Kidney (tissue), 14 donors: ENCODE measurements around the gene ANKDD1A. TPM values are rescaled to one million over a fixed set of nuclear protein-coding genes. Genes with fewer than 3 reads are reported as not detected.

Experiments
- DNase-seq, 5 donors: peaks; one replicate each; pipeline ENCODE4 v3.0.0-alpha.2; 2013 to 2020
- FAIRE-seq: peaks from 2 replicates; lab custom pipeline; 2012; peaks lifted over from hg19 to GRCh38; lab: Jason Lieb, UNC
- H3K27ac ChIP-seq, 2 donors: one replicate each; pipeline ENCODE4 v1.7.0; 2013; ENCODE audit warnings: low read depth in 2 of 2, low read length in 2 of 2, inconsistent platforms in 1 of 2
- H3K27me3 ChIP-seq: one replicate; pipeline ENCODE4 v1.7.1; 2013; ENCODE audit warnings: low read length, inconsistent platforms; ENCODE audit not compliant: control insufficient read depth, insufficient read depth
- H3K36me3 ChIP-seq, 3 donors: one replicate each; pipeline versions ENCODE4 v1.7.0 to v1.7.1; 2013; ENCODE audit warnings: low read length in 3 of 3, control low read depth in 1 of 3, inconsistent platforms in 1 of 3; ENCODE audit not compliant: insufficient read depth in 3 of 3, control insufficient read depth in 2 of 3
- H3K4me1 ChIP-seq, 3 donors: one replicate each; pipeline versions ENCODE4 v1.7.0 to v1.7.1; 2013; ENCODE audit warnings: low read length in 3 of 3, inconsistent platforms in 1 of 3, low read depth in 1 of 3; ENCODE audit not compliant: control insufficient read depth in 2 of 3, insufficient read depth in 2 of 3
- H3K4me3 ChIP-seq, 3 donors: one replicate each; pipeline versions ENCODE4 v1.7.0 to v1.8.1; 2013; ENCODE audit warnings: low read length in 3 of 3, control low read depth in 1 of 3, inconsistent platforms in 1 of 3
- H3K9ac ChIP-seq, 3 donors: one replicate each; pipeline versions ENCODE4 v1.7.0 to v1.7.1; 2013; ENCODE audit warnings: low read length in 3 of 3, control low read depth in 1 of 3, inconsistent platforms in 1 of 3
- H3K9me3 ChIP-seq, 3 donors: one replicate each; pipeline versions ENCODE4 v1.7.0 to v1.7.1; 2013; ENCODE audit warnings: low read length in 3 of 3, control low read depth in 1 of 3, inconsistent platforms in 1 of 3; ENCODE audit not compliant: control insufficient read depth in 2 of 3, insufficient read depth in 1 of 3
- intact Hi-C: fragments of 100-400 bp; cut with DNase I; formaldehyde crosslinking; loops from one replicate; pipeline ENCODE4 v1.11.1; 2022
- polyA plus RNA-seq: library from polyadenylated mRNA; stranded (reverse); fragments of 350-450 nt; fragmentation: Illumina TruSeq; extraction: RNeasy Lipid Tissue Mini Kit (QIAGEN cat#74804); gene quantifications from one replicate; pipeline ENCODE4 v1.2.3, GENCODE V29; 2014; ENCODE audit warnings: low read depth, low replicate concordance; ENCODE audit not compliant: insufficient read depth
- total RNA-seq: library from RNA; stranded (reverse); fragmentation: NEBNext Ultra II Directional; extraction: Animal tissue kit (Norgen Biotek cat#: 25700); gene quantifications from one replicate; pipeline ENCODE4 v1.2.1, GENCODE V29; 2021
- TF ChIP-seq, protein P1 (sequence below): IDR thresholded peaks from 3 replicates; pipeline ENCODE4 v1.5.1; 2012; ENCODE audit warnings: mild to moderate bottlenecking, moderate library complexity, borderline replicate concordance; ENCODE audit not compliant: insufficient read depth; ENCODE audit errors: extremely low read depth
- donor health status: control.
- donor health status: control.
- donor health status: control.
- donor health status: control.
- donor health status: control.
- donor health status: DM: yes; HTN: yes; CAD: no.
- donor health status: Normal renal cell carcinoma (clear cell type).

The ANKDD1A gene
- total and polyA plus RNA-seq, 2 donors from 2014 or later: 1.9 to 8.0 TPM

DNA sequence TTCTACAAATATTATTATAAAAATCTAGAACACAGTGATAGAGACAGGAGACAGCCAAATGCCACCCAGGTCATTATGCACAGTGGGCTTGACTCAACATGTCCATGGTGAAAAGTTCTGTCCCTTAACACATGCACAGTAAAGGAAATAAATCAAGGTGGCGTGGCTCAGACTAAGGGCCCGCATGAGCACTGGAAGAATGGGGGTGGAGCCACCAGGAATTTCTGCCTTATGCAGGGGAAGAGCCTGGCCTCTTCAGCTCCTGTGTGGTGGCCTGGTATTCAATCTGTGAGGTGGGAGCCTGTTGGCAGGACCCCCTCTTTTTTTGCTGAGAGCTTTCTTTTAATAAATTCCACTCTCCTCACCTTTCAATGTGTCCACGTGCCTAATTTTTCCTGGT lies 95.2 kb downstream of the ANKDD1A start:
- Histone ChIP-seq H3K4me3 (no peak overlapping the region), H3K9ac (no peak overlapping the region), H3K27ac (no peak overlapping the region), H3K9me3 (no peaks in the 10 kb centered on the region), H3K4me1 (no peaks in the 10 kb centered on the region), H3K27me3 (no peaks in the 10 kb centered on the region), H3K36me3 (peaks cover 0 to 6% (median 2%) of the 10 kb centered on the region in 3 donors)
- no peak for DNase-seq
- intact Hi-C loops: no loop called here
- TF ChIP-seq, protein P1, sequence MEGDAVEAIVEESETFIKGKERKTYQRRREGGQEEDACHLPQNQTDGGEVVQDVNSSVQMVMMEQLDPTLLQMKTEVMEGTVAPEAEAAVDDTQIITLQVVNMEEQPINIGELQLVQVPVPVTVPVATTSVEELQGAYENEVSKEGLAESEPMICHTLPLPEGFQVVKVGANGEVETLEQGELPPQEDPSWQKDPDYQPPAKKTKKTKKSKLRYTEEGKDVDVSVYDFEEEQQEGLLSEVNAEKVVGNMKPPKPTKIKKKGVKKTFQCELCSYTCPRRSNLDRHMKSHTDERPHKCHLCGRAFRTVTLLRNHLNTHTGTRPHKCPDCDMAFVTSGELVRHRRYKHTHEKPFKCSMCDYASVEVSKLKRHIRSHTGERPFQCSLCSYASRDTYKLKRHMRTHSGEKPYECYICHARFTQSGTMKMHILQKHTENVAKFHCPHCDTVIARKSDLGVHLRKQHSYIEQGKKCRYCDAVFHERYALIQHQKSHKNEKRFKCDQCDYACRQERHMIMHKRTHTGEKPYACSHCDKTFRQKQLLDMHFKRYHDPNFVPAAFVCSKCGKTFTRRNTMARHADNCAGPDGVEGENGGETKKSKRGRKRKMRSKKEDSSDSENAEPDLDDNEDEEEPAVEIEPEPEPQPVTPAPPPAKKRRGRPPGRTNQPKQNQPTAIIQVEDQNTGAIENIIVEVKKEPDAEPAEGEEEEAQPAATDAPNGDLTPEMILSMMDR: no peak
- FAIRE-seq: no peak

Other genes starting within 250 kb of the ANKDD1A start
- gene RBPMS2, start 136.3 kb upstream of the ANKDD1A start, total RNA-seq: 8.2 TPM
- 24.2 TPM for gene RBPMS2, start 136.3 kb upstream of the ANKDD1A start, polyA plus RNA-seq
- gene PIF1, start 86.3 kb upstream of the ANKDD1A start, total RNA-seq: 2.0 TPM
- gene PIF1, start 86.3 kb upstream of the ANKDD1A start, polyA plus RNA-seq: 0.47 TPM
- gene PLEKHO2, start 70.0 kb upstream of the ANKDD1A start, total RNA-seq: 48.6 TPM
- 12.0 TPM for gene PLEKHO2, start 70.0 kb upstream of the ANKDD1A start, polyA plus RNA-seq
- gene SPG21, start 78.0 kb downstream of the ANKDD1A start, total RNA-seq: 82.8 TPM
- 115 TPM for gene SPG21, start 78.0 kb downstream of the ANKDD1A start, polyA plus RNA-seq
- 12.5 TPM for gene MTFMT, start 117.7 kb downstream of the ANKDD1A start, total RNA-seq
- gene MTFMT, start 117.7 kb downstream of the ANKDD1A start, polyA plus RNA-seq: 11.7 TPM
- 2.9 TPM for gene SLC51B, start 133.5 kb downstream of the ANKDD1A start, total RNA-seq
- gene SLC51B, start 133.5 kb downstream of the ANKDD1A start, polyA plus RNA-seq: 40.9 TPM
- 7.6 TPM for gene RASL12, start 156.1 kb downstream of the ANKDD1A start, total RNA-seq
- 6.7 TPM for gene RASL12, start 156.1 kb downstream of the ANKDD1A start, polyA plus RNA-seq
- 0.06 TPM for gene KBTBD13, start 164.8 kb downstream of the ANKDD1A start, total RNA-seq
- gene KBTBD13, start 164.8 kb downstream of the ANKDD1A start, polyA plus RNA-seq: not detected
- gene UBAP1L, start 203.3 kb downstream of the ANKDD1A start, total RNA-seq: 5.4 TPM
- gene UBAP1L, start 203.3 kb downstream of the ANKDD1A start, polyA plus RNA-seq: 2.1 TPM
- 21.5 TPM for gene PDCD7, start 221.9 kb downstream of the ANKDD1A start, total RNA-seq
- gene PDCD7, start 221.9 kb downstream of the ANKDD1A start, polyA plus RNA-seq: 10.4 TPM